Measurements from ENCODE around the gene FGD5. TPM values are rescaled to one million over a fixed set of nuclear protein-coding genes. Genes with fewer than 3 reads are reported as not detected.
"Not testable (repeated sequence)": the region's sequence is repeated elsewhere in the genome, so short reads cannot be mapped to it uniquely, and the experiment has no call there.

The FGD5 gene
- total RNA-seq, 1 donor from 2014 or later: 38.6 TPM

- DNase-seq (ENCODE audit: low spot score): no peak
These were observed 12.7 kb upstream of the FGD5 start for GRCh38 chr3:14805961-14806537.

DNA sequence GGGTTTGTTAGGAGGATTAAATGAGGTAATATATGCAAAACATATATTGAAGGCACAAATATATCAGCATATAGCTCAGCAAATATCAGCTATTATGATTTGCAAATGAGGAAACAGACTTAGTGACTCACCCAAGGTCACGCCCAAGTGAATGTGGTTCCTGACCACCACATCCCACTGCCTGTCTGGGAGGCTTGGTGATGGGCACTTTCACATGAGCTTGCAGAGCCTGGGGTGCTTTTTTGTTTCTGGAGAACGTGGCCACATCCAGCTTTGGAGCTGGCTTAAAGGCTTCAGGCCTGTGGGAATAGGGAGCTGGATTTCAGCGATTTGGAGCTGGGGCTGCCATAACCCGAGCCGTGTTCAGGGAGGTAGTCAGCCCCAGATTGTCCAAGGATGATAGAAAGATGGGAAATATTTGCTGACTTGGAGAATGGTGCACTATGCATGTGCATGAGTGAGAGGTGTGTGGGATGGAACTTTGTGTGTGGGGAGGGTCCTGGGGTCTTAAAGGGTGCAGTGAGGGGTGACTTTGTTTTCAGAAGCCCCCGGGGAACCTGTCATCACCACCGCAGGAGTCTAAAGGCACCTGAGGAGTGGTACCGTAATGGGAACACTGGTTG is 12.0 kb upstream of the FGD5 start:
- DNase-seq (ENCODE audit: low spot score): no peak

DNA sequence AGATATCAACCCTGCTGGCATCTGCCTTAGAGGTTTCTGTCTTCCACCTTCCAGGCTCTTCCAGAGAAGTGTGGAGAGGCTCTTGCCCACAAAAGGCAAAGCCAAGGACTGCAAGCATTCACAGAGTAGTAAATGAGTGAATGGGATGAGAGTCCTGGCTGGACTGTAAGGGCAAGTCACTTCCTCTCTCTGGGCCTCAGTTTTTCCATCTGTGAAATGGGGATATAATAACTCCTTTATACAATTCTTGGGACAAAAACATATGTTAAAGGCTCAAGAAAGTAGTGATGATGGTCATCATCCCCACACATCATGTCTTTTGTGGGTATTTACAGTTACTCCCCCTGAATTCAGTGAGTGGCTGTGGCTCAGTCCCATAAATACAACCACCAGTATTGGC is 10.7 kb upstream of the FGD5 start:
- no peak for DNase-seq (ENCODE audit: low spot score)

GRCh38 chr3:14808502-14809266 is 10.1 kb upstream of the FGD5 start:
- DNase-seq (ENCODE audit: low spot score): no peak

GRCh38 chr3:14809611-14810010 is 9.2 kb upstream of the FGD5 start:
- not testable (repeated sequence) for DNase-seq (ENCODE audit: low spot score)

- DNase-seq (ENCODE audit: low spot score): no peak
These were observed 8.5 kb upstream of the FGD5 start for GRCh38 chr3:14810070-14810791.

- no peak for DNase-seq (ENCODE audit: low spot score)
These were observed 7.7 kb upstream of the FGD5 start for GRCh38 chr3:14810801-14811661.

GRCh38 chr3:14811684-14812083 is 7.1 kb upstream of the FGD5 start:
- DNase-seq (ENCODE audit: low spot score): no peak

DNA sequence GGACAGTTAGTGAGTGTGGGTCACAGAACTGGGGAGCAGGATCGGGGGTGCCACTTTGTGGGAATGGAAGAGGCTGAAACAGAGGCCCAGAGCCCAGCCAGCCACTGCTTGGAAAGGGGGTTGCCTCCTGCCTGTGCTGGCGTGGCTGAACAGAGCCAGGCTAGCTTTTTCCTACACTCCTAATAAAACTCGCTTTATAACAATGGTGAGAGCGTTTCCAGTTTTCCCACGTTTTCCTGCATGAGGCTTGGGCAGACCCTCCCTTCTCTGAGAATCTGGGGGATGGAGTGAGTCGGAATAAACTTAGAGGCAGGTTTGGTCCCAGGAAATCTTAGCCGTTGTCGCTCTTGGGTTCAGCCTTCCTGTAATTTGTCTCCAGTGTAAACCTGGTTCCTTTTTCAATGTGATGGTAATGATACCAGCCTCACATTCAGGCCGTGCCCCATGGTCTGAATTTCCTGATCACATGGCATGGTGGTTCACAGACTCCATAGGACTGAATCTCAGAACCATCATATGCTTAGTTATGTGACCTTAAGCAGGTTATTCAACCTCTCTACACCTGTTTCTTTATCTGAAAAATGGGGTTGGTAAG is 6.5 kb upstream of the FGD5 start:
- no peak for DNase-seq (ENCODE audit: low spot score)

DNA sequence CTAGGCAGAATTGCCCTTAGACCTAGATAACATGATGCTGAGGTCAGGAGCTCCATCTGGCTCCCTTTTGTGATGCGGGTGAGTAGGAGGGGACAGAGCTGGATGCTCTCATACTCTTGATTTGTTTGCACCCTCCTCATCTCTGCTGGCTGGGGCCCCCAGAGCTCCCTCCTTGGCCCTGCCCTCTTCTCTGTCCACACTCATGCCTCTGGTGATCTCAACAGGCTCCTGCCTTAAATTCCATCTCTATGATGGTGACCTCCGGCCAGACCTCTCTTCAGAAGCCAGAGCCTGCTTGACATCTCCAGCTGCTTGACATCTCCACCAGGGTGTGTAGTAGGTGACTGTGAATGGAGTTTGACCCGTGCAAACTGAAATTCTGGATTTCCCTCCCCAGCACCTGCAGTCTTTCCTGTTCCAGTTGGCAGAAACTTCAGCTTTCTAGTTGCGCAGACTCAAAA is 4.3 kb upstream of the FGD5 start:
- no peak for DNase-seq (ENCODE audit: low spot score)

GRCh38 chr3:14816359-14816758 is 2.4 kb upstream of the FGD5 start:
- no peak for DNase-seq (ENCODE audit: low spot score)

DNA sequence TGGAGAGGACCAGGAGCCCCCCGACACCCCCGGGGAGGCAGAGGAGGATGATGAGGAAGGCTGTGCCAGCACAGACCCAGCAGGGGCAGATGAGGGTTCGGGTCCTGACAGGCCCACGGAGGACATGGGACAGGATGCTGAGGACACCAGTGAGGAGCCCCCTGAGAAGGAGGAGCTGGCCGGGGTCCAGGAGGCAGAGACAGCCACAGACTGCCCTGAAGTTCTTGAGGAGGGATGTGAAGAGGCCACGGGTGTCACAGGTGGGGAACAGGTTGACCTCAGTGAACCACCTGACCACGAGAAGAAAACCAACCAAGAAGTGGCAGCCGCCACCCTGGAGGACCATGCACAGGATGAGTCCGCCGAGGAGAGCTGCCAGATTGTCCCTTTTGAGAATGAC is 909 bp downstream of the FGD5 start:
- DNase-seq (ENCODE audit: low spot score): no peak

- DNase-seq (ENCODE audit: low spot score): no peak
These were observed 1.4 kb downstream of the FGD5 start for GRCh38 chr3:14820156-14820555.

- DNase-seq (ENCODE audit: low spot score): peak; percentile 81
These were observed 2.4 kb downstream of the FGD5 start for GRCh38 chr3:14821151-14821550.

GRCh38 chr3:14822134-14822533 is 3.4 kb downstream of the FGD5 start:
- no peak for DNase-seq (ENCODE audit: low spot score)

GRCh38 chr3:14822670-14823390 is 4.1 kb downstream of the FGD5 start:
- peak; percentile 37 for DNase-seq (ENCODE audit: low spot score)

- DNase-seq (ENCODE audit: low spot score): no peak
These were observed 4.6 kb downstream of the FGD5 start for GRCh38 chr3:14823393-14823792.

DNA sequence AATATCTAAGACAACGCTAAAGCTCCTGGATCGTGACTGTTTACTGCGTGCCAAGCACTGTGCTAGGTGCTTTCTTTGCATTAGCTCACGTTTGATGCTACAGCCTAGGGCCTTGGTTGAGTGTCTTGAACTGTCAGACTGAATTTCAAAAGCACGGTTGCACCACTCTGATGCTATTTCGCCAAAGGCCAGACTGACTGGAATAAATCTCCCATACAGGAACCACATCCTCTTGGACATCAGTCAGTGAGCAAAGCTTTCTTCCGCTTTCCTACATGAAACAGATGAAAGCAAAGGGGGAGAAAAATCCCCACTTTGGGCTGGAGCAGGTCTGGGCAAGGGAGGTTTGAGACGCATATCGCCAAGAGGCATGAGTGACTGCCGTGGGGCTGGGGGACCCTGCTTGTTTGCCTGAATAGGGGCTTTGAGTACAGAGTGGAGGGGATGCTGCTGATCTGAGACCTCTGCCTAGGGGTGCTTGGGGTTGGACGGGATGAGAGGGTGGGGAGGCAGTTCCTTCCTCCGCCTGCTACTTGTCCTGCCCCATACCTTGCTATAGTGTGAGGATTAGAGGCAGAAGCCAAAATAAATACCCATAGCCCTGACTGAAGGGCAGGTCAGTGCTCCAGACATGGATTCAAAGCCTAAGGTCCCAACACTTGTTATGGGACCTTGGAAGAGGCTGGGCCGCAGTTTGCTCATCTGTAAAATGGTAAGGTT is 5.3 kb downstream of the FGD5 start:
- DNase-seq (ENCODE audit: low spot score): peak; percentile 49

DNA sequence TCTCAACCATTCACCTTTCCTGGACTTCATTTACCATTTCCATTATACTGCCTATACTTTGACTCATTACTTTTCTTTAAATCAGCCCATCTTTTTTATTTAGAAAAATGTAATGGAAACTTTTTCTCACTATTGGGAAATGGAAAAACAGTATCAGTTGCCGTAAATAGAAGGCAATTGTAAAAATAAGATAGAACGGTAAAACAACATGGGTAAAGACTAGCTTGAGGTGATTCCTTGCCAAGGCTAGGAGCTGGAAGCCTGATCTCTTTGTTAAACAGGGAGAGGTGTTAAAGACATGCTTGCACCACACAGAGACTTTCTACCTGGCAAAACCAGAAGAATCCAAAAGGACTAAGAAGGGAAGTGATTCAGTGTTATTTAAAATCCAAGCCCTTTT is 5.9 kb downstream of the FGD5 start:
- DNase-seq (ENCODE audit: low spot score): no peak

Measured in mesenteric fat pad (tissue), 1 donor.